Upper lobe of right lung (tissue), 1 donor: ENCODE data around the gene SIPA1L2. TPM values are rescaled to one million over a fixed set of nuclear protein-coding genes. Genes with fewer than 3 reads are reported as not detected.

Experiments
- ATAC-seq: fragments of 200-7000 bp; cut with Tn5 transposase; one replicate; pipeline ENCODE4 v1.9.1; 2020; ENCODE audit warnings: mild to moderate bottlenecking, moderate library complexity
- DNase-seq: peaks from one replicate; pipeline ENCODE4 v3.0.0-alpha.2; 2020
- H3K27ac ChIP-seq: fragments of 200-600 bp; one replicate; pipeline ENCODE4 v1.8.0; 2022
- H3K27me3 ChIP-seq: fragments of 200-600 bp; one replicate; pipeline ENCODE4 v1.8.0; 2022; ENCODE audit warnings: mild to moderate bottlenecking
- H3K36me3 ChIP-seq: fragments of 200-600 bp; one replicate; pipeline ENCODE4 v1.8.0; 2022
- H3K4me1 ChIP-seq: fragments of 200-600 bp; one replicate; pipeline ENCODE4 v1.8.0; 2022
- H3K4me3 ChIP-seq: fragments of 200-600 bp; one replicate; pipeline ENCODE4 v1.8.0; 2022; ENCODE audit warnings: mild to moderate bottlenecking
- H3K9me3 ChIP-seq: fragments of 200-600 bp; one replicate; pipeline ENCODE4 v1.8.0; 2022
- CTCF ChIP-seq: fragments of 200-600 bp; IDR thresholded peaks from one replicate; pipeline ENCODE4 v1.8.0; 2022; ENCODE audit warnings: antibody characterized with exemption
- intact Hi-C: fragments of 100-400 bp; cut with DNase I; formaldehyde crosslinking; loops from one replicate; pipeline ENCODE4 v1.11.0; 2022
- total RNA-seq: library from RNA; stranded (reverse); fragmentation: NEBNext Ultra II Directional; extraction: Animal tissue kit (Norgen Biotek cat#: 25700); gene quantifications from one replicate; pipeline ENCODE4 v1.2.1, GENCODE V29; 2021
- donor health status: DM: no; HTN: yes; CAD: no; lungs with severe emphysema.

SIPA1L2 gene
- total RNA-seq, 1 donor from 2014 or later, result 38.3 TPM

- DNase-seq (no peak), ATAC-seq (peak; percentile 59)
- Histone ChIP-seq H3K4me1 (no peaks in the 10 kb centered on the region), H3K27ac (no peak overlapping the region), H3K36me3 (no peaks in the 10 kb centered on the region), H3K9me3 (no peaks in the 10 kb centered on the region), H3K27me3 (no peaks in the 10 kb centered on the region), H3K4me3 (no peak overlapping the region)
- intact Hi-C loops, result no loop called here
- no peak for TF ChIP-seq CTCF
Observed at GRCh38 chr1:232655028-232655745, 25.3 kb upstream of the SIPA1L2 start.

GRCh38 chr1:232653789-232654188 lies 23.9 kb upstream of the SIPA1L2 start:
- Histone ChIP-seq H3K4me1 (no peaks in the 10 kb centered on the region), H3K36me3 (no peaks in the 10 kb centered on the region), H3K4me3 (no peak overlapping the region), H3K27me3 (no peaks in the 10 kb centered on the region), H3K9me3 (no peaks in the 10 kb centered on the region), H3K27ac (no peak overlapping the region)
- ATAC-seq (no peak), DNase-seq (no peak)
- no peak for TF ChIP-seq CTCF
- intact Hi-C loops, result no loop called here

GRCh38 chr1:232650845-232651244 lies 20.9 kb upstream of the SIPA1L2 start:
- Histone ChIP-seq H3K9me3 (no peaks in the 10 kb centered on the region), H3K36me3 (no peaks in the 10 kb centered on the region), H3K27me3 (no peaks in the 10 kb centered on the region), H3K4me3 (no peak overlapping the region), H3K4me1 (no peaks in the 10 kb centered on the region), H3K27ac (no peak overlapping the region)
- no peak for DNase-seq
- intact Hi-C loops, result no loop called here
- ATAC-seq, result no peak
- TF ChIP-seq CTCF, result no peak

GRCh38 chr1:232650418-232650817 lies 20.5 kb upstream of the SIPA1L2 start:
- Histone ChIP-seq H3K27ac (no peak overlapping the region), H3K4me1 (no peaks in the 10 kb centered on the region), H3K27me3 (no peaks in the 10 kb centered on the region), H3K36me3 (no peaks in the 10 kb centered on the region), H3K9me3 (no peaks in the 10 kb centered on the region), H3K4me3 (no peak overlapping the region)
- TF ChIP-seq CTCF, result no peak
- no peak for DNase-seq
- no peak for ATAC-seq
- intact Hi-C loops, result no loop called here

GRCh38 chr1:232648316-232648715 lies 18.4 kb upstream of the SIPA1L2 start:
- Histone ChIP-seq H3K27ac (no peak overlapping the region), H3K27me3 (no peaks in the 10 kb centered on the region), H3K4me1 (no peaks in the 10 kb centered on the region), H3K4me3 (no peak overlapping the region), H3K36me3 (no peaks in the 10 kb centered on the region), H3K9me3 (no peaks in the 10 kb centered on the region)
- ATAC-seq (no peak), DNase-seq (no peak)
- intact Hi-C loops, result no loop called here
- TF ChIP-seq CTCF, result no peak

GRCh38 chr1:232644209-232644608 lies 14.3 kb upstream of the SIPA1L2 start:
- Histone ChIP-seq H3K27ac (no peak overlapping the region), H3K27me3 (no peaks in the 10 kb centered on the region), H3K4me3 (no peak overlapping the region), H3K36me3 (no peaks in the 10 kb centered on the region), H3K9me3 (no peaks in the 10 kb centered on the region), H3K4me1 (no peaks in the 10 kb centered on the region)
- DNase-seq (no peak), ATAC-seq (no peak)
- intact Hi-C loops, result no loop called here
- no peak for TF ChIP-seq CTCF
